OCI-LY7 (cell line): ENCODE data around the gene HIP1.

Experiments used
- EZH2phosphoT487 ChIP-seq: fragments of 200-600 bp; sonication (generic); IDR thresholded peaks from 2 replicates; pipeline ENCODE4 v1.6.1; 2018; ENCODE audit warnings: low read depth, borderline replicate concordance, mild to moderate bottlenecking, mixed run types, antibody characterized with exemption, low read length, moderate library complexity, mixed read lengths
- TF ChIP-seq, protein P1 (sequence below): fragments of 200-600 bp; sonication (generic); conservative IDR thresholded peaks from 2 replicates; pipeline ENCODE4 v1.5.1; 2014; ENCODE audit warnings: mild to moderate bottlenecking, antibody characterized with exemption, low read length, moderate library complexity, mixed read lengths

- TF ChIP-seq, protein P1, sequence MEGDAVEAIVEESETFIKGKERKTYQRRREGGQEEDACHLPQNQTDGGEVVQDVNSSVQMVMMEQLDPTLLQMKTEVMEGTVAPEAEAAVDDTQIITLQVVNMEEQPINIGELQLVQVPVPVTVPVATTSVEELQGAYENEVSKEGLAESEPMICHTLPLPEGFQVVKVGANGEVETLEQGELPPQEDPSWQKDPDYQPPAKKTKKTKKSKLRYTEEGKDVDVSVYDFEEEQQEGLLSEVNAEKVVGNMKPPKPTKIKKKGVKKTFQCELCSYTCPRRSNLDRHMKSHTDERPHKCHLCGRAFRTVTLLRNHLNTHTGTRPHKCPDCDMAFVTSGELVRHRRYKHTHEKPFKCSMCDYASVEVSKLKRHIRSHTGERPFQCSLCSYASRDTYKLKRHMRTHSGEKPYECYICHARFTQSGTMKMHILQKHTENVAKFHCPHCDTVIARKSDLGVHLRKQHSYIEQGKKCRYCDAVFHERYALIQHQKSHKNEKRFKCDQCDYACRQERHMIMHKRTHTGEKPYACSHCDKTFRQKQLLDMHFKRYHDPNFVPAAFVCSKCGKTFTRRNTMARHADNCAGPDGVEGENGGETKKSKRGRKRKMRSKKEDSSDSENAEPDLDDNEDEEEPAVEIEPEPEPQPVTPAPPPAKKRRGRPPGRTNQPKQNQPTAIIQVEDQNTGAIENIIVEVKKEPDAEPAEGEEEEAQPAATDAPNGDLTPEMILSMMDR, result no peak
- no peak for TF ChIP-seq EZH2phosphoT487
Measured at GRCh38 chr7:75725306-75725705, 13.4 kb downstream of the HIP1 start.
